H1 (cell line): ENCODE measurements around the gene TSC22D3. TPM values are rescaled to one million over a fixed set of nuclear protein-coding genes. Genes with fewer than 3 reads are reported as not detected.

Experiments
- CTCF ChIA-PET: fragments of 300-600 bp; sonication (Branson Sonifier 250); formaldehyde crosslinking; loops from one replicate; lab custom pipeline; 2021; ENCODE audit not compliant: partially characterized antibody; lab: Charles Lee
- POLR2A ChIA-PET: fragments of 300-600 bp; sonication (Branson Sonifier 250); formaldehyde crosslinking; loops from one replicate; lab custom pipeline; 2021; ENCODE audit warnings: inconsistent platforms; ENCODE audit not compliant: partially characterized antibody; lab: Charles Lee
- DNase-seq, 2 experiments: peaks; one replicate each; pipeline versions ENCODE4 v3.0.0 to v3.0.0-alpha.2; 2010 to 2022; ENCODE audit warnings: low spot score in 2 of 2, low read depth in 1 of 2, mixed read lengths in 1 of 2
- FAIRE-seq: peaks from 2 replicates; lab custom pipeline; 2011; peaks lifted over from hg19 to GRCh38; lab: Jason Lieb, UNC
- H2AFZ ChIP-seq: 2 replicates; pipeline ENCODE4 v1.8.1; 2012; ENCODE audit warnings: low read length, inconsistent platforms
- H2AK5ac ChIP-seq: 2 replicates; pipeline ENCODE4 v1.6.1; 2013; ENCODE audit warnings: low read depth, low read length
- H2BK120ac ChIP-seq: replicated peaks from 2 replicates; pipeline ENCODE3; 2013; ENCODE audit warnings: low read depth, low read length, inconsistent platforms
- H2BK12ac ChIP-seq: 2 replicates; pipeline ENCODE4 v1.6.1; 2013; ENCODE audit warnings: low read depth, low read length
- H2BK15ac ChIP-seq: 2 replicates; pipeline ENCODE4 v1.6.1; 2013; ENCODE audit warnings: low read length
- H2BK20ac ChIP-seq: 2 replicates; pipeline ENCODE4 v1.6.1; 2013; ENCODE audit warnings: low read length
- H2BK5ac ChIP-seq: 2 replicates; pipeline ENCODE4 v1.6.1; 2013; ENCODE audit warnings: low read depth, low read length
- H3K14ac ChIP-seq: 2 replicates; pipeline ENCODE4 v1.6.1; 2013; ENCODE audit warnings: inconsistent platforms; ENCODE audit not compliant: insufficient read length
- H3K18ac ChIP-seq: 2 replicates; pipeline ENCODE4 v1.6.1; 2013; ENCODE audit warnings: low read length; ENCODE audit errors: extremely low read depth
- H3K23ac ChIP-seq: 2 replicates; pipeline ENCODE4 v1.6.1; 2013; ENCODE audit warnings: inconsistent platforms; ENCODE audit not compliant: insufficient read length
- H3K23me2 ChIP-seq: 2 replicates; pipeline ENCODE4 v1.6.1; 2013; ENCODE audit warnings: low read depth, low read length
- H3K27ac ChIP-seq: 2 replicates; pipeline ENCODE4 v1.6.1; 2011; ENCODE audit warnings: low read depth, low read length, inconsistent platforms
- H3K27me3 ChIP-seq, 4 experiments: replicated peaks in 1 of 4; 1 replicate in 1 of 4; 2 replicates in 3 of 4; pipeline versions ENCODE4 v1.6.1 to v1.8.1; 2011 to 2013; ENCODE audit warnings: low read length in 3 of 4, mild to moderate bottlenecking in 3 of 4, inconsistent platforms in 2 of 4, mixed read lengths in 2 of 4, moderate library complexity in 1 of 4; ENCODE audit not compliant: control insufficient read depth in 3 of 4, insufficient read depth in 3 of 4; ENCODE audit errors: extremely low read depth in 1 of 4
- H3K36me3 ChIP-seq, 4 experiments: 2 replicates each; pipeline versions ENCODE4 v1.6.1 to v1.8.1; 2011 to 2013; ENCODE audit warnings: mild to moderate bottlenecking in 4 of 4, low read length in 3 of 4, moderate library complexity in 2 of 4, control low read depth in 1 of 4, inconsistent platforms in 1 of 4; ENCODE audit not compliant: insufficient read depth in 4 of 4, control insufficient read depth in 2 of 4
- H3K4ac ChIP-seq: replicated peaks from 2 replicates; pipeline ENCODE3; 2013; ENCODE audit warnings: low read length, low read depth, mixed read lengths, inconsistent platforms; ENCODE audit not compliant: insufficient read length
- H3K4me1 ChIP-seq, 4 experiments: replicated peaks in 1 of 4; 1 replicate in 1 of 4; 2 replicates in 3 of 4; pipeline versions ENCODE4 v1.6.1 to v1.8.1; 2011 to 2013; ENCODE audit warnings: low read length in 3 of 4, inconsistent platforms in 2 of 4, mixed read lengths in 1 of 4; ENCODE audit not compliant: insufficient read depth in 4 of 4, control insufficient read depth in 3 of 4
- H3K4me2 ChIP-seq, 2 experiments: 2 replicates each; pipeline versions ENCODE4 v1.6.1 to v1.8.1; 2011 to 2013; ENCODE audit warnings: low read depth in 2 of 2, low read length in 2 of 2, control low read depth in 1 of 2, inconsistent platforms in 1 of 2, mild to moderate bottlenecking in 1 of 2; ENCODE audit not compliant: insufficient read depth in 1 of 2
- H3K4me3 ChIP-seq, 4 experiments: fragments of 200-600, 300-600 bp in 1 of 4; sonication (generic), shearing (Covaris generic), sonication (Bioruptor Twin) in 1 of 4; 2 replicates each; pipeline versions ENCODE4 v1.5.1 to v1.8.1; 2011 to 2016; ENCODE audit warnings: low read length in 4 of 4, low read depth in 3 of 4, control low read depth in 2 of 4, inconsistent platforms in 2 of 4, mild to moderate bottlenecking in 2 of 4, mixed read lengths in 1 of 4, moderate library complexity in 1 of 4; ENCODE audit not compliant: insufficient read depth in 2 of 4; ENCODE audit errors: extremely low read depth in 1 of 4
- H3K56ac ChIP-seq: replicated peaks from 2 replicates; pipeline ENCODE3; 2013; ENCODE audit warnings: low read depth, mild to moderate bottlenecking, mixed read lengths, low read length, inconsistent platforms; ENCODE audit not compliant: insufficient read length
- H3K79me1 ChIP-seq: 2 replicates; pipeline ENCODE4 v1.6.1; 2013; ENCODE audit warnings: low read depth, low read length, control low read depth
- H3K79me2 ChIP-seq, 2 experiments: 2 replicates each; pipeline versions ENCODE4 v1.6.1 to v1.8.1; 2012 to 2013; ENCODE audit warnings: low read length in 2 of 2, mild to moderate bottlenecking in 2 of 2, inconsistent platforms in 1 of 2; ENCODE audit not compliant: insufficient read depth in 2 of 2, control insufficient read depth in 1 of 2
- H3K9ac ChIP-seq, 4 experiments: replicated peaks in 1 of 4; 1 replicate in 1 of 4; 2 replicates in 3 of 4; pipeline versions ENCODE4 v1.6.1 to v1.8.1; 2011 to 2013; ENCODE audit warnings: low read depth in 3 of 4, low read length in 3 of 4, control low read depth in 2 of 4, mild to moderate bottlenecking in 2 of 4, moderate library complexity in 2 of 4, inconsistent platforms in 1 of 4; ENCODE audit errors: extremely low read depth in 1 of 4
- H3K9me3 ChIP-seq, 2 experiments: 2 replicates each; pipeline versions ENCODE4 v1.6.1 to v1.8.1; 2012 to 2013; ENCODE audit warnings: mild to moderate bottlenecking in 2 of 2, moderate library complexity in 2 of 2, control low read depth in 1 of 2, inconsistent platforms in 1 of 2, low read depth in 1 of 2, low read length in 1 of 2, mixed read lengths in 1 of 2; ENCODE audit not compliant: insufficient read depth in 2 of 2
- H4K20me1 ChIP-seq, 2 experiments: replicated peaks in 1 of 2; 2 replicates each; pipeline versions ENCODE3 to v1.8.1; 2011 to 2013; ENCODE audit warnings: inconsistent platforms in 2 of 2, low read length in 2 of 2, mild to moderate bottlenecking in 1 of 2; ENCODE audit not compliant: insufficient read depth in 2 of 2, control insufficient read depth in 1 of 2
- H4K5ac ChIP-seq: 2 replicates; pipeline ENCODE4 v1.6.1; 2013; ENCODE audit warnings: low read length, low read depth, mixed read lengths, inconsistent platforms; ENCODE audit not compliant: insufficient read length
- H4K8ac ChIP-seq: 2 replicates; pipeline ENCODE4 v1.8.0; 2013; ENCODE audit warnings: mild to moderate bottlenecking, moderate library complexity, low read length, inconsistent platforms; ENCODE audit not compliant: insufficient read depth; ENCODE audit errors: extremely low read depth
- H4K91ac ChIP-seq: replicated peaks from 2 replicates; pipeline ENCODE3; 2013; ENCODE audit warnings: low read length, mixed read lengths, inconsistent platforms; ENCODE audit not compliant: insufficient read length
- CBX8 ChIP-seq: fragments of 300-800, 300-1000 bp; sonication (generic); IDR thresholded peaks from 2 replicates; pipeline ENCODE4 v1.7.1; 2016; ENCODE audit warnings: low read depth, low read length, borderline replicate concordance
- CHD2 ChIP-seq: IDR thresholded peaks from 2 replicates; pipeline ENCODE4 v1.6.1; 2012; ENCODE audit warnings: low read length, improper control_type of control experiment
- CREB1 ChIP-seq: IDR thresholded peaks from 2 replicates; pipeline ENCODE4 v1.6.1; 2012; ENCODE audit warnings: inconsistent platforms
- EP300 ChIP-seq, 2 experiments: IDR thresholded peaks; 1 replicate in 1 of 2; 2 replicates in 1 of 2; pipeline ENCODE4 v1.6.1; 2011 to 2012; ENCODE audit warnings: low read depth in 2 of 2, low read length in 2 of 2, mild to moderate bottlenecking in 2 of 2, borderline replicate concordance in 1 of 2, inconsistent platforms in 1 of 2, moderate library complexity in 1 of 2
- EZH2 ChIP-seq: fragments of 200-600 bp; sonication (generic); IDR thresholded peaks from 2 replicates; pipeline ENCODE4 v1.7.1; 2012; ENCODE audit warnings: low read depth, mild to moderate bottlenecking, moderate library complexity, low read length, inconsistent platforms; ENCODE audit not compliant: severe bottlenecking
- GABPA ChIP-seq: IDR thresholded peaks from 2 replicates; pipeline ENCODE4 v1.6.1; 2011; ENCODE audit warnings: mild to moderate bottlenecking, low read length, moderate library complexity, borderline replicate concordance; ENCODE audit not compliant: insufficient read depth
- NANOG ChIP-seq: IDR thresholded peaks from 2 replicates; pipeline ENCODE4 v1.6.1; 2011; ENCODE audit warnings: low read length, low read depth, mild to moderate bottlenecking, inconsistent platforms; ENCODE audit not compliant: insufficient read depth, poor library complexity, severe bottlenecking
- RBBP5 ChIP-seq: IDR thresholded peaks from 2 replicates; pipeline ENCODE4 v1.7.1; 2012; ENCODE audit warnings: low read depth, mild to moderate bottlenecking, inconsistent platforms, low read length, moderate library complexity, borderline replicate concordance
- SIN3A ChIP-seq, 2 experiments: IDR thresholded peaks in 1 of 2; conservative IDR thresholded peaks in 1 of 2; 2 replicates each; pipeline ENCODE4 v1.6.1; 2011 to 2012; ENCODE audit warnings: low read length in 2 of 2, improper control_type of control experiment in 1 of 2, low read depth in 1 of 2, mild to moderate bottlenecking in 1 of 2
- SIRT6 ChIP-seq: IDR thresholded peaks from one replicate; pipeline ENCODE4 v1.7.1; 2012; ENCODE audit warnings: low read length, inconsistent platforms
- SIX5 ChIP-seq: IDR thresholded peaks from 2 replicates; pipeline ENCODE4 v1.6.1; 2011; ENCODE audit warnings: mild to moderate bottlenecking, low read depth, low read length
- SP2 ChIP-seq: IDR thresholded peaks from 2 replicates; pipeline ENCODE4 v1.6.1; 2012; ENCODE audit warnings: mild to moderate bottlenecking, low read length, inconsistent platforms
- SRF ChIP-seq: IDR thresholded peaks from 2 replicates; pipeline ENCODE4 v1.6.1; 2011; ENCODE audit warnings: mild to moderate bottlenecking, low read depth, low read length, moderate library complexity
- SUZ12 ChIP-seq: fragments of 200-600 bp; sonication (generic); IDR thresholded peaks from 2 replicates; pipeline ENCODE4 v1.6.1; 2012; ENCODE audit warnings: mild to moderate bottlenecking, inconsistent platforms, low read length, moderate library complexity, mixed read lengths
- YY1 ChIP-seq: IDR thresholded peaks from 2 replicates; pipeline ENCODE4 v1.6.1; 2011; ENCODE audit warnings: low read depth, mild to moderate bottlenecking, low read length
- WGBS, 2 experiments: shearing (Covaris generic) in 1 of 2; methylation state at CpG; one replicate each; pipeline versions ENCODE4 v1.1.6 to v1.1.7; 2013 to 2015; ENCODE audit warnings: low lambda C conversion rate in 2 of 2, mixed read lengths in 2 of 2, inconsistent platforms in 1 of 2, low coverage in 1 of 2, missing lambda C conversion rate in 1 of 2; ENCODE audit not compliant: insufficient replicate concordance in 2 of 2, insufficient coverage in 1 of 2, insufficient read length in 1 of 2; ENCODE audit errors: extremely low coverage in 1 of 2, missing lambda C conversion rate in 1 of 2; 5-methylcytosine and 5-hydroxymethylcytosine counted together
- polyA plus RNA-seq, 7 experiments: library from polyadenylated mRNA; depleted of rRNA in 3 of 7; stranded (reverse) in 5 of 7; unstranded in 2 of 7; fragments of >200 nt in 5 of 7; fragments of 200-250 nt in 2 of 7; gene quantifications; 1 replicate in 5 of 7; 2 replicates in 1 of 7; 4 replicates in 1 of 7; pipeline versions ENCODE4 v1.2.1 to v1.2.3, GENCODE V29; 2011 to 2013; ENCODE audit warnings: missing spikeins in 2 of 7, mixed read lengths in 2 of 7
- total RNA-seq: library from RNA; stranded (reverse); fragmentation: NEBNext Ultra II Directional; extraction: Animal tissue kit (Norgen Biotek cat#: 25700); gene quantifications from 2 replicates; pipeline ENCODE4 v1.2.1, GENCODE V29; 2021

Gene TSC22D3
- total and polyA plus RNA-seq, 2 of the 8 experiments (the other 6 are each of a cell fraction or from before 2014, with no cell fraction given): 7.6 to 12.9 TPM

GRCh38 chrX:107823042-107823441 lies 47.5 kb upstream of the TSC22D3 start:
- no peak for FAIRE-seq
- Histone ChIP-seq H3K23me2 (peaks cover 5% of the 10 kb centered on the region; the same call in 1 of the 2 replicates), H2AK5ac (no peak overlapping the region), H3K9me3 (peaks cover 9 to 16% of the 10 kb centered on the region in 2 experiments; a peak in 3 of 4 replicates), H4K20me1 (no peaks in the 10 kb centered on the region), H2BK15ac (no peak overlapping the region), H4K8ac (no peak overlapping the region), H3K14ac (no peak overlapping the region), H3K27ac (no peak overlapping the region), H3K23ac (no peak overlapping the region), H3K4me2 (no peak overlapping the region), H3K56ac (no peak overlapping the region), H3K36me3 (no peaks in the 10 kb centered on the region), H3K27me3 (peaks cover 4 to 12% (median 9%) of the 10 kb centered on the region in 4 experiments), H3K4ac (no peak overlapping the region), H2BK120ac (no peak overlapping the region), H2BK20ac (no peak overlapping the region), H3K9ac (no peak overlapping the region), H3K79me2 (no peaks in the 10 kb centered on the region), H2AFZ (no peak overlapping the region), H2BK5ac (no peak overlapping the region), H3K79me1 (no peaks in the 10 kb centered on the region), H3K4me1 (no peaks in the 10 kb centered on the region), H4K5ac (no peak overlapping the region), H2BK12ac (no peak overlapping the region), H3K4me3 (no peak overlapping the region), H4K91ac (no peak overlapping the region), H3K18ac (no peak overlapping the region)
- CTCF ChIA-PET: no interaction called here
- DNase-seq: no peak
- 85% methylated on average over 2 of the region's 2 CpGs; no CpG with 5 or more reads in 1 of the 2 experiments for WGBS, 2 experiments
- POLR2A ChIA-PET: no interaction called here
- TF ChIP-seq EP300 (IDR thresholded peaks at IDR 0.05; ENCODE audit: borderline replicate concordance in 1 of 2, low read depth in 2 of 2, low read length in 2 of 2): no peak
- no peak for TF ChIP-seq GABPA
- no peak for TF ChIP-seq SIX5
- no peak for TF ChIP-seq NANOG
- TF ChIP-seq YY1: no peak
- TF ChIP-seq SIN3A (conservative IDR thresholded peaks at IDR 0.05 in 1 of 2, IDR thresholded peaks at IDR 0.05 in 1 of 2; ENCODE audit: low read depth in 1 of 2, low read length in 2 of 2): no peak
- no peak for TF ChIP-seq CBX8
- TF ChIP-seq CREB1: no peak
- TF ChIP-seq CHD2: no peak
- no peak for TF ChIP-seq SP2
- no peak for TF ChIP-seq SIRT6
- TF ChIP-seq SRF: no peak
- TF ChIP-seq SUZ12: no peak
- TF ChIP-seq RBBP5: no peak
- no peak for TF ChIP-seq EZH2
